K562 treated with DMSO at 1 percent for 24 hours (cell line): ENCODE results near the gene HPS3. TPM values are rescaled to one million over a fixed set of nuclear protein-coding genes. Genes with fewer than 3 reads are reported as not detected.

Experiments used
- total RNA-seq: library from RNA; unstranded; fragments of 300-600 nt; gene quantifications from 2 replicates; pipeline ENCODE4 v1.2.3, GENCODE V29; 2022; ENCODE audit warnings: low read depth; ENCODE audit not compliant: insufficient read depth

HPS3 gene
- total RNA-seq: 9.1 and 10.4 TPM in 2 replicates

GRCh38 chr3:149129326-149130205 is at the start of gene HPS3:
HPS3 (plus strand) TSS chr3:149129638; CDS start chr3:149129724, 86 bp downstream.

GRCh38 chr3:149086232-149086988 is 43.0 kb upstream of the HPS3 start, which contains the start of gene HLTF:
HLTF (minus strand) TSS chr3:149086533; CDS start chr3:149086336, 197 bp downstream.

GRCh38 chr3:149221783-149222517 is 92.5 kb downstream of the HPS3 start, which contains the start of gene CP:
CP (minus strand) TSS chr3:149221829; CDS start chr3:149221792, 37 bp downstream.

Other genes starting within 250 kb of the HPS3 start
- gene GYG1, start 138.1 kb upstream of the HPS3 start, total RNA-seq: 14.5 and 16.6 TPM in 2 replicates
- gene HLTF, start 43.1 kb upstream of the HPS3 start, total RNA-seq: 25.7 and 29.9 TPM in 2 replicates
- not detected in 2 replicates for gene CP, start 92.2 kb downstream of the HPS3 start, total RNA-seq
- gene TM4SF18, start 204.0 kb downstream of the HPS3 start, total RNA-seq: not detected in 2 replicates
- gene TM4SF1, start 248.0 kb downstream of the HPS3 start, total RNA-seq: not detected in 2 replicates